Neuronal stem cell (in vitro differentiated cells): Measurements from ENCODE around the gene HSFX3. TPM values are rescaled to one million over a fixed set of nuclear protein-coding genes. Genes with fewer than 3 reads are reported as not detected.
"Not testable (repeated sequence)": the region's sequence is repeated elsewhere in the genome, so short reads cannot be mapped to it uniquely, and the experiment has no call there.

Experiments used
- DNase-seq: peaks from one replicate; pipeline ENCODE4 v3.0.0-alpha.2; 2013; ENCODE audit warnings: low spot score
- H2AFZ ChIP-seq: one replicate; pipeline ENCODE4 v1.6.1; 2013; ENCODE audit warnings: mild to moderate bottlenecking, low read length, inconsistent platforms
- H2AK5ac ChIP-seq: 2 replicates; pipeline ENCODE4 v1.6.1; 2013; ENCODE audit warnings: low read depth, mild to moderate bottlenecking, inconsistent platforms, low read length, moderate library complexity, mixed read lengths
- H2BK120ac ChIP-seq: 2 replicates; pipeline ENCODE4 v1.6.1; 2013; ENCODE audit warnings: low read depth, mild to moderate bottlenecking, inconsistent platforms, low read length, moderate library complexity, mixed read lengths
- H2BK12ac ChIP-seq: one replicate; pipeline ENCODE4 v1.6.1; 2013; ENCODE audit warnings: low read length, inconsistent platforms
- H2BK15ac ChIP-seq: 2 replicates; pipeline ENCODE4 v1.6.1; 2013; ENCODE audit warnings: mild to moderate bottlenecking, low read length, inconsistent platforms, mixed read lengths
- H2BK5ac ChIP-seq: one replicate; pipeline ENCODE4 v1.6.1; 2013; ENCODE audit warnings: inconsistent platforms, mild to moderate bottlenecking, low read length, moderate library complexity
- H3K14ac ChIP-seq: one replicate; pipeline ENCODE4 v1.6.1; 2013; ENCODE audit warnings: low read length, inconsistent platforms
- H3K18ac ChIP-seq: 2 replicates; pipeline ENCODE4 v1.6.1; 2013; ENCODE audit warnings: low read length, inconsistent platforms
- H3K23ac ChIP-seq: 2 replicates; pipeline ENCODE4 v1.6.1; 2013; ENCODE audit warnings: low read depth, mild to moderate bottlenecking, mixed read lengths, low read length, inconsistent platforms; ENCODE audit not compliant: poor library complexity
- H3K27ac ChIP-seq: replicated peaks from 3 replicates; pipeline ENCODE4 v1.5.1; 2013; ENCODE audit warnings: low read length, inconsistent platforms
- H3K27me3 ChIP-seq, 3 experiments: 2 replicates each; pipeline ENCODE4 v1.6.1; 2013; ENCODE audit warnings: low read length in 3 of 3, mild to moderate bottlenecking in 2 of 3, inconsistent platforms in 1 of 3, low read depth in 1 of 3, mixed read lengths in 1 of 3, moderate library complexity in 1 of 3; ENCODE audit not compliant: control insufficient read depth in 3 of 3, insufficient read depth in 3 of 3
- H3K36me3 ChIP-seq, 2 donors: replicated peaks in 1 of 2; 2 replicates each; pipeline ENCODE4 v1.6.1; 2013; ENCODE audit warnings: low read length in 2 of 2; ENCODE audit not compliant: control insufficient read depth in 2 of 2, insufficient read depth in 2 of 2
- H3K4ac ChIP-seq: 2 replicates; pipeline ENCODE4 v1.6.1; 2013; ENCODE audit warnings: inconsistent platforms, mild to moderate bottlenecking, low read length, moderate library complexity
- H3K4me1 ChIP-seq, 2 donors: 1 replicate in 1 of 2; 2 replicates in 1 of 2; pipeline ENCODE4 v1.6.1; 2013; ENCODE audit warnings: low read length in 2 of 2, low read depth in 1 of 2; ENCODE audit not compliant: control insufficient read depth in 2 of 2, insufficient read depth in 1 of 2
- H3K4me2 ChIP-seq: one replicate; pipeline ENCODE4 v1.6.1; 2013; ENCODE audit warnings: mild to moderate bottlenecking, low read length, inconsistent platforms; ENCODE audit not compliant: insufficient read depth, poor library complexity, severe bottlenecking
- H3K4me3 ChIP-seq, 2 donors: 2 replicates each; pipeline ENCODE4 v1.5.1; 2013; ENCODE audit warnings: low read length in 2 of 2, mild to moderate bottlenecking in 2 of 2, inconsistent platforms in 1 of 2, moderate library complexity in 1 of 2
- H3K79me1 ChIP-seq: one replicate; pipeline ENCODE4 v1.6.1; 2013; ENCODE audit warnings: low read depth, mild to moderate bottlenecking, inconsistent platforms, low read length, moderate library complexity
- H3K9ac ChIP-seq: one replicate; pipeline ENCODE4 v1.6.1; 2013; ENCODE audit warnings: mild to moderate bottlenecking, low read depth, low read length, inconsistent platforms; ENCODE audit not compliant: poor library complexity
- H3K9me3 ChIP-seq, 2 donors: replicated peaks in 1 of 2; 2 replicates each; pipeline versions ENCODE3 to v1.6.1; 2013; ENCODE audit warnings: low read length in 2 of 2, mild to moderate bottlenecking in 2 of 2, inconsistent platforms in 1 of 2, low read depth in 1 of 2, mixed read lengths in 1 of 2, moderate library complexity in 1 of 2; ENCODE audit not compliant: control insufficient read depth in 2 of 2, insufficient read depth in 1 of 2
- H4K8ac ChIP-seq: one replicate; pipeline ENCODE4 v1.6.1; 2013; ENCODE audit warnings: low read depth, mild to moderate bottlenecking, inconsistent platforms, low read length, moderate library complexity
- H4K91ac ChIP-seq: one replicate; pipeline ENCODE4 v1.6.1; 2013; ENCODE audit warnings: low read length, low read depth, mild to moderate bottlenecking, inconsistent platforms; ENCODE audit not compliant: poor library complexity
- WGBS, 2 donors: extraction: QIAGEN DNeasy Blood & Tissue Kit; methylation state at CpG; one replicate each; pipeline ENCODE4 v1.1.7; 2013; ENCODE audit warnings: missing lambda C conversion rate in 2 of 2, mixed read lengths in 1 of 2; ENCODE audit not compliant: insufficient read length in 2 of 2, insufficient replicate concordance in 1 of 2; ENCODE audit errors: extremely low coverage in 2 of 2; 5-methylcytosine and 5-hydroxymethylcytosine counted together
- polyA plus RNA-seq, 2 experiments: library from polyadenylated mRNA; stranded (reverse); fragments of 200-250 nt; gene quantifications; one replicate each; pipeline ENCODE4 v1.2.3, GENCODE V29; 2013

The HSFX3 gene, protein sequence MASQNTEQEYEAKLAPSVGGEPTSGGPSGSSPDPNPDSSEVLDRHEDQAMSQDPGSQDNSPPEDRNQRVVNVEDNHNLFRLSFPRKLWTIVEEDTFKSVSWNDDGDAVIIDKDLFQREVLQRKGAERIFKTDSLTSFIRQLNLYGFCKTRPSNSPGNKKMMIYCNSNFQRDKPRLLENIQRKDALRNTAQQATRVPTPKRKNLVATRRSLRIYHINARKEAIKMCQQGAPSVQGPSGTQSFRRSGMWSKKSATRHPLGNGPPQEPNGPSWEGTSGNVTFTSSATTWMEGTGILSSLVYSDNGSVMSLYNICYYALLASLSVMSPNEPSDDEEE
- not detected for polyA plus RNA-seq (2013, experiment 1 of 2)
- polyA plus RNA-seq (2013, experiment 2 of 2) = not detected

DNA sequence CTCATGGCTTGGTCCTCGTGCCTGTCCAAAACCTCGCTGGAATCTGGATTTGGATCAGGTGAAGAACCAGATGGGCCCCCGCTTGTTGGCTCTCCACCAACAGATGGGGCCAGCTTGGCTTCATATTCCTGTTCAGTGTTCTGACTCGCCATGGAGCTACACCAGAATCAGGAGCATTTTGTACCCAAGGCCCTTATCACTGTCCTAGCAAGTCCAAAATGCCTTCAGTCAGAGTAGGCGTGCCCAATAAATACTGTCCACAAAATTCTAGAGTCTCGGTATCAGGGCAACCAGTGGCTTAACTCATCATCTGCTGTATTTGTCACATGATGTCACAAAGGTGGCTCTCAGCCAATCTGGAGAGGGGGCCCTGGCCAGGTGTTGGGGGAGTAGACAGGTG is at the start of gene HSFX3:
HSFX3 (minus strand) TSS at position 224 of the 400 bp plus-strand sequence; CDS start at position 152, 72 bp downstream.
- H3K18ac ChIP-seq, H2BK15ac ChIP-seq, H2AK5ac ChIP-seq, H3K79me1 ChIP-seq, H3K23ac ChIP-seq, H3K27me3 ChIP-seq, H3K14ac ChIP-seq, H3K9me3 ChIP-seq, H3K4me2 ChIP-seq, H2BK5ac ChIP-seq, H3K27ac ChIP-seq, H3K4me3 ChIP-seq, H4K91ac ChIP-seq, H3K9ac ChIP-seq, DNase-seq, H3K4me1 ChIP-seq, H2AFZ ChIP-seq, H3K36me3 ChIP-seq, H2BK12ac ChIP-seq, H4K8ac ChIP-seq, H3K4ac ChIP-seq, H2BK120ac ChIP-seq: not testable (repeated sequence)
- WGBS, 2 donors = no CpG with 5 or more reads among the region's 6 CpGs

DNA sequence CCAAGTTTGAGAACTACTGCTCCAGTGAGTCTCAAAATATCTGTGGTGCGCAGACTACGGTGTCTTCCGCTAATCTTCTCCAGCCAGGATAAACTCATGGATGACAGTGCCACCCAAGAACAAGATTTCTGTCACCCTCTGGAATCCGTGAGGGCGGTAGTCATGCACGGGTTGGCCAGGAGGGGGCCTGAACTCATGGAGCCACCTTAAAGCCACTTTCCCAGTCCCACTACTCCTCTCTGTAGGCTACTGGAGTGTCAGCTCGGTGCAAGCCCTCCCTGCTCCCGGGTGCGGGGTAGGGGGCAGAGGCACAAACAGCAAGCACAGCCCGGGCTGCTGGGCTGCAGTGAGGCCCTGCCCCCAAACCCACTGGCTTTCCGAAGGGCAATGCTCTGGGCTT is 48.9 kb upstream of the HSFX3 start:
- not testable (repeated sequence) for H3K79me1 ChIP-seq, H2BK15ac ChIP-seq, H2BK12ac ChIP-seq, H3K36me3 ChIP-seq, H2BK120ac ChIP-seq, H2AFZ ChIP-seq, H3K9ac ChIP-seq, H3K4ac ChIP-seq, H2AK5ac ChIP-seq, H3K27ac ChIP-seq, H3K4me3 ChIP-seq, DNase-seq, H3K14ac ChIP-seq, H3K23ac ChIP-seq, H4K91ac ChIP-seq, H3K18ac ChIP-seq, H3K27me3 ChIP-seq, H3K4me1 ChIP-seq, H2BK5ac ChIP-seq, H3K9me3 ChIP-seq, H4K8ac ChIP-seq, H3K4me2 ChIP-seq
- WGBS, 2 donors = no CpG with 5 or more reads among the region's 11 CpGs

DNA sequence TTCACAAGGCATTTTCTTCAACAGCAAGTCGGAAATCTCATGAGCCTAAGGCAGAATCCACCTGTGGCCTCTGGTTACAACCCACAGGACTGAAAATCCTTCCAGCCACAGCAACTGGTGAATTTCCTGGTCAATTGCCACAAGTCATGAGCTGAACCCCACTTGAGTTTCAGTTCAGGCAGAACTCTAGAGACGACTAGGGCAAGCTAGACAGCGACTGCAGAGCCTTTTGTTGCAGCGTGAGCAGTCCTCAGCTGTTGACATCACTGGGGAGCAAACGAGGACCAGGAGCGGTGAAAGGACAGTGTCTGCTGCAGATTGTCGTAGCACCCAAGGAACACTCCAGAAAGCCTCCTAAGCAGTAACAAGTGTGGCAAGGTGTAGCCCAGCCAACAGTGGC is 46.2 kb upstream of the HSFX3 start:
- H2BK12ac ChIP-seq, H3K27me3 ChIP-seq, H3K9me3 ChIP-seq: not testable (repeated sequence)

DNA sequence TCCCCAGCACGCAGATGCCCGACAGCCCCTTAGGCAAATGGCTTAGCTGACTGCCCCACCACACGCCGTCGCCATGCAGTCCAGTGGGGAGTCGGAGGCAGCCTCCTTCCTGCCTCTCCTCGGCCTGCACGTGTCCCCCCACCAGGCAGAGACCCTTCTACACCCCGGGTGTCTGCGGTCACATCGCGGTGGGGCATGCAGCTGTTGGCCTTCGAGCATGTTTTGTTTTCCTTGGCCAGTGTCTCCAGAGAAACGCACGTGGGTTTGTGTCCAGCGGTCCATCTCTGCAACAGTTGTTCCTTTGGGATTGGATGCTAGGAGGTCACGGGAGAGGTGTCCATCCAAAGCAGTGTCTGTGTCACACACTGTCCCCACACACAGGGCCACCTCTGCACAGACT is 45.5 kb upstream of the HSFX3 start, which contains the start of gene HSFX2:
HSFX2 (minus strand) TSS at position 101 of the 400 bp plus-strand sequence. CDS start 614 bp downstream, outside the sequence.
- not testable (repeated sequence) for H3K79me1 ChIP-seq, H3K9me3 ChIP-seq, H3K4me3 ChIP-seq, H4K8ac ChIP-seq, H2AFZ ChIP-seq, H2BK5ac ChIP-seq, H3K14ac ChIP-seq, H3K23ac ChIP-seq, H2BK15ac ChIP-seq, H3K4me1 ChIP-seq, H3K9ac ChIP-seq, H4K91ac ChIP-seq, H2BK12ac ChIP-seq, H3K4ac ChIP-seq, H3K36me3 ChIP-seq, H3K4me2 ChIP-seq, H2BK120ac ChIP-seq, DNase-seq, H3K27me3 ChIP-seq, H3K27ac ChIP-seq, H2AK5ac ChIP-seq, H3K18ac ChIP-seq
- WGBS, 2 donors = no CpG with 5 or more reads among the region's 17 CpGs

More for the DNA sequence above, 46.2 kb upstream of the HSFX3 start:
- not testable (repeated sequence) for DNase-seq, H2BK15ac ChIP-seq, H3K79me1 ChIP-seq, H3K4me2 ChIP-seq, H2BK120ac ChIP-seq, H3K9ac ChIP-seq, H3K14ac ChIP-seq, H2AFZ ChIP-seq, H4K8ac ChIP-seq, H3K23ac ChIP-seq, H3K27ac ChIP-seq, H3K4me1 ChIP-seq, H2AK5ac ChIP-seq, H2BK5ac ChIP-seq, H3K36me3 ChIP-seq, H3K4ac ChIP-seq, H3K4me3 ChIP-seq, H4K91ac ChIP-seq, H3K18ac ChIP-seq
- no CpG with 5 or more reads among the region's 7 CpGs for WGBS, 2 donors
